Measurements from ENCODE around the gene GNAT1.

Gene GNAT1

DNA sequence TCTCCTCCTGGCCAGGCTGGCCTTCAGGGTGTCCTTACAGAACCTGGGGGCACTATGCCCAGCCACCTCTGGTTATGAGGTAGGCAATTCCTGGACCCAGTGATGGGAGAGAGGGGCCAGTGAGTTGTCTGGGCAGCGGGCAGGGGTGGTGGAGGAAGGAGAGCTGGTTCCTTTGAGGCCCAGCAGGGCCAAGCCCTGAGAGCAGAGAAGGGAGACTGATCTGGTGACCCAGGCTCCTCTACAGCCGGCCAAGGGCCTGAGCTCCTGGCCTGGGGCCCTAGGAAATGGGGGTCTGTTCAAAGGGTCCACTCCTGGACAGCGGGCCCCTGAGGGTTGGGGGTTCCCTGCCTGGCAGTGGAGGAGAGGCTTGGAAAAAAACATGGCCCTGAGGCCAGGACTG is 21.6 kb downstream of the GNAT1 start:
- H3K4me3 ChIP-seq (replicated peaks; ENCODE audit: low read depth, low read length): no peak overlapping the region
- TF ChIP-seq, protein P1, sequence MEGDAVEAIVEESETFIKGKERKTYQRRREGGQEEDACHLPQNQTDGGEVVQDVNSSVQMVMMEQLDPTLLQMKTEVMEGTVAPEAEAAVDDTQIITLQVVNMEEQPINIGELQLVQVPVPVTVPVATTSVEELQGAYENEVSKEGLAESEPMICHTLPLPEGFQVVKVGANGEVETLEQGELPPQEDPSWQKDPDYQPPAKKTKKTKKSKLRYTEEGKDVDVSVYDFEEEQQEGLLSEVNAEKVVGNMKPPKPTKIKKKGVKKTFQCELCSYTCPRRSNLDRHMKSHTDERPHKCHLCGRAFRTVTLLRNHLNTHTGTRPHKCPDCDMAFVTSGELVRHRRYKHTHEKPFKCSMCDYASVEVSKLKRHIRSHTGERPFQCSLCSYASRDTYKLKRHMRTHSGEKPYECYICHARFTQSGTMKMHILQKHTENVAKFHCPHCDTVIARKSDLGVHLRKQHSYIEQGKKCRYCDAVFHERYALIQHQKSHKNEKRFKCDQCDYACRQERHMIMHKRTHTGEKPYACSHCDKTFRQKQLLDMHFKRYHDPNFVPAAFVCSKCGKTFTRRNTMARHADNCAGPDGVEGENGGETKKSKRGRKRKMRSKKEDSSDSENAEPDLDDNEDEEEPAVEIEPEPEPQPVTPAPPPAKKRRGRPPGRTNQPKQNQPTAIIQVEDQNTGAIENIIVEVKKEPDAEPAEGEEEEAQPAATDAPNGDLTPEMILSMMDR (IDR thresholded peaks at IDR 0.05; ENCODE audit: low read length, missing control alignments): no peak
- DNase-seq (ENCODE audit: low read depth): no peak

DNA sequence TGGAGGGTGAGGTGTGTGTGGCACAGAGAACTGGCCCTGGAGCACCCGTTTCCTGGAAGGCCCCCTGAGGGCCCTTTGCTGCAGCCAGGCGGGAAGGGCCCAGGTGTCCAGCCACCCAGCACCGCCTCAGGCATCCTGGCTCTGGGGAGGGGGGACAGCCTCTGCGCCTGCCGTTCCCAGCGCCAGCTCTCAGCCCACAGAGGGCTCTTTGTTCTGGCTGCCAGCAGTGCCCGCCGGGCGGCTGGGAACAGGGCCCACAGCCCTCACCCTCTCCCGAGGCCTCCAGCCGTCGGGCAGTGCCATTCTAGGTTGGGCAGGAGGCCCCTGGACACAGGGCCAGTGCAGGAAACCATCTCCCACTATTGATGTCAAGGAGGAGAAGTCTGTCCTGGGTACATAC is 22.0 kb downstream of the GNAT1 start:
- H3K4me3 ChIP-seq (replicated peaks; ENCODE audit: low read depth, low read length): no peak overlapping the region
- TF ChIP-seq, protein P1 (IDR thresholded peaks at IDR 0.05; ENCODE audit: low read length, missing control alignments): no peak

DNA sequence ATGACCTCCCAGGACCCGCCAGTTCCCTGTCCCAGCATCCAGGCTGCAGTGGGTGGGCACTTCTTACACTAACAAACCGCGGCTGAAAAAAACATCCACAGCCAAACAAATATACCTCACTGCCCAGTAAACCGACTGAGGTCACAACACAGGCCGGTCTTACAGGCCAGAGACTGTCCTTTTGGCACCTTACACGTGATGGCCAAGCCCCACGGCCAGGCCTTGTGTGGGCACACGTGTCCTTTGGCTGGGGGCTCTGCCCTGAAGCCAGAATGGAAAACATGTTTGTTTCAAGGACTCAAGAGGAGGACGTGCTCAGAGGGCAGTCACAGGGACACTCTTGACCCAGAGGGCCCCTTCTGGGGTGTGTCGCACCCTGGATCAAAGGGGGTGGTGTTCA is 23.4 kb downstream of the GNAT1 start:
- DNase-seq (ENCODE audit: low read depth): no peak
- no peak overlapping the region for H3K4me3 ChIP-seq (replicated peaks; ENCODE audit: low read depth, low read length)
- TF ChIP-seq, protein P1 (IDR thresholded peaks at IDR 0.05; ENCODE audit: low read length, missing control alignments): no peak

More for the DNA sequence above, 22.0 kb downstream of the GNAT1 start:
- DNase-seq (ENCODE audit: low read depth): no peak

DNA sequence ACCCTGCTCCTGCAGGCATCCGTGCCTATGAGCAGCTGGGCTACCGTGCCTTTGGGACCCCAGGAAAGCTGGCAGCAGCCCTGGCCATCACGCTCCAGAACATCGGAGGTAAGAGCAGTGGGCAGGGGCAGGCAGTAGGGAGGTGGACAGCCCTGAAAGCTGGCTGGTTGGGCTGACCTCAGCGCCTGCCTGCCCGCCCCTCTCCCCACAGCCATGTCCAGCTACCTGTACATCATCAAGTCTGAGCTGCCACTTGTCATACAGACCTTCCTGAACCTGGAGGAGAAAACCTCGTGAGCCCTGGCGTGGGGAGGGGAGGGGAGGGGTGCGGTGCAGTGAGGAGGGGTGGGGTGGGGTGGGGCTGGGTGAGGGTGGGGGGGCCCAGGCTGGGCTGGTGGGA is 24.1 kb downstream of the GNAT1 start:
- TF ChIP-seq, protein P1 (IDR thresholded peaks at IDR 0.05; ENCODE audit: low read length, missing control alignments): no peak
- DNase-seq (ENCODE audit: low read depth): no peak
- H3K4me3 ChIP-seq (replicated peaks; ENCODE audit: low read depth, low read length): no peak overlapping the region

DNA sequence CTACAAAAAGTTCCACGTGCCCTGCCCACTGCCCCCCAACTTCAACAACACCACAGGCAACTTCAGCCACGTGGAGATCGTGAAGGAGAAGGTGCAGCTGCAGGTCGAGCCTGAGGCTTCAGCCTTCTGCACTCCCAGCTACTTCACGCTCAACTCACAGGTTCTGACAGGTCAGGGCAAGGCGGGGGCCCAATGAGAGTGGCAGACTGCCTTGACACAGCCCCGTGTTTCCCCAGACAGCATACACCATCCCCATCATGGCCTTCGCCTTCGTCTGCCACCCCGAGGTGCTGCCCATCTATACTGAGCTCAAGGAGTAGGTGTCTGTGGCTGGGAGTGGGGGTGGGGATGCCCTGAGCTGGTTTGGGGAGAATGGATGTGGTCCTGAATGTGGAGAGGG is 26.3 kb downstream of the GNAT1 start:
- no peak for DNase-seq (ENCODE audit: low read depth)
- TF ChIP-seq, protein P1 (IDR thresholded peaks at IDR 0.05; ENCODE audit: low read length, missing control alignments): no peak
- no peak overlapping the region for H3K4me3 ChIP-seq (replicated peaks; ENCODE audit: low read depth, low read length)

DNA sequence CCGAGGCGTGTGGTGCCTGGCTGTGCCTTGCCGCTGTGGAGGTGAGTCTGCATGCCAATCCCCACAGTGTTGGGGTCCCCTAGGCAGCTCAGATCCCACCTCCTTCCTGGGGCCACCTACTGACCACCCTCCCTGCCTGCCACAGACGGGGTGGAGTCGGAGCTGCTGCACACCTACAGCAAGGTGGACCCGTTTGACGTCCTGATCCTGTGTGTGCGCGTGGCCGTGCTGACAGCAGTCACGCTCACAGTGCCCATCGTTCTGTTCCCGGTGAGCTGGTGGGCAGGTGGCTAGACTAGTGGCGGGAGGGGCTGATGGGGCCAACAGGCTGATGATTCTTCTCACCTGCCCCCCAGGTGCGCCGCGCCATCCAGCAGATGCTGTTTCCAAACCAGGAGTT is 27.0 kb downstream of the GNAT1 start:
- no peak overlapping the region for H3K4me3 ChIP-seq (replicated peaks; ENCODE audit: low read depth, low read length)
- TF ChIP-seq, protein P1 (IDR thresholded peaks at IDR 0.05; ENCODE audit: low read length, missing control alignments): no peak
- no peak for DNase-seq (ENCODE audit: low read depth)

DNA sequence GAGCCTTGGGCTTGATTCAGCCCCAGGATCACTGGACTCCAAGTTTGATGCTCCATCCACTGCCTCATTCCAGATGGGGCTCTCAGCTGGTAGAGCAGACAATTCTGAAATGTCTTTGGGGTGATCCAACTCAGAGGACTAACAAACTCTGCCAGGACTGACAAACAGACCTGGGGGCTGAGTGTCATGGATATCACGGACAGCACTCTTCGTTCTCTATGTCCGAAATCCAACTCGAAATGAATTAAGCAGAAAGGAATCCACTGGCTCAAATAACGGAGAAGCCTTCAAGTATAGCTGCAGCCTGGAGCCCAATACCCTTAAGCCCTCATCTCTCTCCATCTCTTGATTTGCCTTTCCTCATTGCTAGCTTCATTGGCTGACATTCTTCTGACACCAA is 27.9 kb downstream of the GNAT1 start:
- TF ChIP-seq, protein P1 (IDR thresholded peaks at IDR 0.05; ENCODE audit: low read length, missing control alignments): no peak
- H3K4me3 ChIP-seq (replicated peaks; ENCODE audit: low read depth, low read length): no peak overlapping the region
- DNase-seq (ENCODE audit: low read depth): no peak
